Transverse colon (tissue), 4 donors: Measurements from ENCODE around the gene FAM9A. TPM values are rescaled to one million over a fixed set of nuclear protein-coding genes. Genes with fewer than 3 reads are reported as not detected.
"Not testable (repeated sequence)": the region's sequence is repeated elsewhere in the genome, so short reads cannot be mapped to it uniquely, and the experiment has no call there.

Source experiments
- DNase-seq: peaks from one replicate; pipeline ENCODE4 v3.0.0-alpha.2; 2019
- H3K27ac ChIP-seq, 4 donors: fragments of 200-600 bp; sonication (generic); 2 replicates each; pipeline ENCODE4 v1.5.1; 2016 to 2018; ENCODE audit warnings: inconsistent platforms in 4 of 4
- H3K27me3 ChIP-seq: fragments of 200-600 bp; sonication (generic); 2 replicates; pipeline ENCODE4 v1.5.1; 2017; ENCODE audit warnings: inconsistent platforms
- H3K36me3 ChIP-seq, 4 donors: fragments of 200-600 bp; sonication (generic); 2 replicates each; pipeline ENCODE4 v1.5.1; 2017 to 2019; ENCODE audit warnings: inconsistent platforms in 4 of 4
- H3K4me1 ChIP-seq, 4 donors: fragments of 200-600 bp; sonication (generic); 2 replicates each; pipeline ENCODE4 v1.5.1; 2017 to 2020; ENCODE audit warnings: inconsistent platforms in 4 of 4
- H3K4me3 ChIP-seq, 4 donors: fragments of 200-600 bp; sonication (generic); 1 replicate in 1 of 4; 2 replicates in 3 of 4; pipeline versions ENCODE4 v1.5.1 to v1.6.1; 2017 to 2019; ENCODE audit warnings: inconsistent platforms in 4 of 4
- H3K9me3 ChIP-seq, 2 donors: fragments of 200-600 bp; sonication (generic); 2 replicates each; pipeline ENCODE4 v1.5.1; 2017 to 2019; ENCODE audit warnings: inconsistent platforms in 2 of 2
- CTCF ChIP-seq, 5 experiments: fragments of 200-600 bp in 3 of 5; fragments of 450-650 bp in 2 of 5; sonication (generic) in 3 of 5; IDR thresholded peaks; 1 replicate in 2 of 5; 2 replicates in 3 of 5; pipeline ENCODE4 v1.5.1; 2016 to 2017; ENCODE audit warnings: antibody characterized with exemption in 5 of 5, inconsistent platforms in 3 of 5, mild to moderate bottlenecking in 2 of 5, moderate library complexity in 1 of 5
- EP300 ChIP-seq: sonication (generic); formaldehyde crosslinking; IDR thresholded peaks from one replicate; pipeline ENCODE4 v1.6.1; 2017; ENCODE audit warnings: antibody characterized with exemption, low read depth
- POLR2A ChIP-seq: fragments of 450-650 bp; IDR thresholded peaks from one replicate; pipeline ENCODE4 v1.6.1; 2016; ENCODE audit warnings: antibody characterized with exemption, mild to moderate bottlenecking, moderate library complexity
- POLR2AphosphoS5 ChIP-seq, 3 donors: sonication (generic); formaldehyde crosslinking; IDR thresholded peaks; one replicate each; pipeline ENCODE4 v1.6.1; 2016; ENCODE audit warnings: antibody characterized with exemption in 3 of 3
- WGBS, 2 donors: methylation state at CpG; one replicate each; pipeline ENCODE4 v1.1.5; 2018; ENCODE audit warnings: low coverage in 1 of 2; 5-methylcytosine and 5-hydroxymethylcytosine counted together
- in situ Hi-C, 4 donors: fragments of 200-750 bp; cut with MboI; loops; one replicate each; pipeline versions ENCODE4 v1.15.0 to v1.15.1; 2017; ENCODE audit warnings: low sequenced_read_pairs in 3 of 4, low pct_ligation_motif_present in 1 of 4, low pct_unique_long_range_greater_than_20kb in 1 of 4
- intact Hi-C: fragments of 100-400 bp; cut with DNase I; formaldehyde crosslinking; loops from one replicate; pipeline ENCODE4 v1.15.1; 2023; ENCODE audit warnings: low total_unique reads
- total RNA-seq, 4 donors: library from RNA; depleted of rRNA; stranded (reverse); fragments of >200 nt; gene quantifications; one replicate each; pipeline ENCODE4 v1.1.0, GENCODE V29; 2016

FAM9A gene
- total RNA-seq, 4 donors from 2014 or later = not detected

- intact Hi-C loops (no loop called here), in situ Hi-C loops (no loop called here)
- Histone ChIP-seq H3K4me1 (no peaks in the 10 kb centered on the region), H3K27me3 (no peaks in the 10 kb centered on the region), H3K9me3 (no peaks in the 10 kb centered on the region), H3K27ac (no peak overlapping the region), H3K4me3 (no peak overlapping the region), H3K36me3 (no peaks in the 10 kb centered on the region)
- no peak for TF ChIP-seq CTCF (IDR thresholded peaks at IDR 0.05)
- TF ChIP-seq POLR2A = no peak
- no peak for TF ChIP-seq POLR2AphosphoS5 (IDR thresholded peaks at IDR 0.05)
- no peak for TF ChIP-seq EP300
- 88% methylated on average over 21 of the region's 25 CpGs; no CpG with 5 or more reads in 1 of the 2 donors for WGBS, 2 donors
- no peak for DNase-seq
Observed at GRCh38 chrX:8784162-8784561, 17.0 kb downstream of the FAM9A start.

GRCh38 chrX:8783714-8784098 lies 17.5 kb downstream of the FAM9A start:
- Histone ChIP-seq H3K9me3 (no peaks in the 10 kb centered on the region), H3K27me3 (no peaks in the 10 kb centered on the region), H3K4me3 (no peak overlapping the region), H3K27ac (no peak overlapping the region), H3K4me1 (no peaks in the 10 kb centered on the region), H3K36me3 (no peaks in the 10 kb centered on the region)
- DNase-seq = no peak
- in situ Hi-C loops = no loop called here
- intact Hi-C loops = no loop called here
- no peak for TF ChIP-seq POLR2AphosphoS5 (IDR thresholded peaks at IDR 0.05)
- no peak for TF ChIP-seq POLR2A
- TF ChIP-seq EP300 = no peak
- TF ChIP-seq CTCF (IDR thresholded peaks at IDR 0.05) = no peak
- WGBS, 2 donors = 89% methylated on average over 19 of the region's 19 CpGs; no CpG with 5 or more reads in 1 of the 2 donors

GRCh38 chrX:8783097-8783713 lies 18.0 kb downstream of the FAM9A start:
- Histone ChIP-seq H3K27ac (no peak overlapping the region), H3K9me3 (no peaks in the 10 kb centered on the region), H3K4me3 (no peak overlapping the region), H3K36me3 (no peaks in the 10 kb centered on the region), H3K27me3 (no peaks in the 10 kb centered on the region), H3K4me1 (no peaks in the 10 kb centered on the region)
- TF ChIP-seq CTCF (IDR thresholded peaks at IDR 0.05) (peak in 3 of 5 experiments; percentile 12 to 27 (median 16)), POLR2A (no peak), EP300 (no peak)
- in situ Hi-C loops (no loop called here), intact Hi-C loops (no loop called here)
- DNase-seq = no peak
- 80% methylated on average over 32 of the region's 32 CpGs; no CpG with 5 or more reads in 1 of the 2 donors for WGBS, 2 donors

- H3K36me3 ChIP-seq = no peaks in the 10 kb centered on the region
- H3K9me3 ChIP-seq = no peaks in the 10 kb centered on the region
- WGBS, 2 donors = 84 to 92% methylated on average over 2 to 9 of the region's 9 CpGs
- no peaks in the 10 kb centered on the region for H3K27me3 ChIP-seq
- intact Hi-C loops = no loop called here
- H3K27ac ChIP-seq = no peak overlapping the region
- in situ Hi-C loops = no loop called here
- H3K4me1 ChIP-seq = no peaks in the 10 kb centered on the region
- DNase-seq = no peak
- TF ChIP-seq CTCF (IDR thresholded peaks at IDR 0.05) (no peak), POLR2AphosphoS5 (IDR thresholded peaks at IDR 0.05) (no peak), EP300 (no peak), POLR2A (no peak)
- H3K4me3 ChIP-seq = no peak overlapping the region
Observed at GRCh38 chrX:8782595-8782994, 18.6 kb downstream of the FAM9A start.

- H3K9me3 ChIP-seq, H3K27ac ChIP-seq, intact Hi-C loops, H3K36me3 ChIP-seq, DNase-seq, H3K27me3 ChIP-seq, H3K4me3 ChIP-seq, in situ Hi-C loops, H3K4me1 ChIP-seq: not testable (repeated sequence)
- WGBS, 2 donors = 57 to 73% methylated on average over 3 to 4 of the region's 4 CpGs
Observed at GRCh38 chrX:8781921-8782320, 19.3 kb downstream of the FAM9A start.
